ENCODE measurements around the gene KPTN.

GRCh38 chr19:47487551-47488515, 3.8 kb upstream of the KPTN start:
- TF ChIP-seq EZH2 (IDR thresholded peaks at IDR 0.05; ENCODE audit: insufficient read depth, poor library complexity, severe bottlenecking) = no peak
- TF ChIP-seq EZH2phosphoT487 (IDR thresholded peaks at IDR 0.05; ENCODE audit: insufficient read depth, low read depth) = no peak
